ENCODE measurements around the gene PIK3R6.

DNA sequence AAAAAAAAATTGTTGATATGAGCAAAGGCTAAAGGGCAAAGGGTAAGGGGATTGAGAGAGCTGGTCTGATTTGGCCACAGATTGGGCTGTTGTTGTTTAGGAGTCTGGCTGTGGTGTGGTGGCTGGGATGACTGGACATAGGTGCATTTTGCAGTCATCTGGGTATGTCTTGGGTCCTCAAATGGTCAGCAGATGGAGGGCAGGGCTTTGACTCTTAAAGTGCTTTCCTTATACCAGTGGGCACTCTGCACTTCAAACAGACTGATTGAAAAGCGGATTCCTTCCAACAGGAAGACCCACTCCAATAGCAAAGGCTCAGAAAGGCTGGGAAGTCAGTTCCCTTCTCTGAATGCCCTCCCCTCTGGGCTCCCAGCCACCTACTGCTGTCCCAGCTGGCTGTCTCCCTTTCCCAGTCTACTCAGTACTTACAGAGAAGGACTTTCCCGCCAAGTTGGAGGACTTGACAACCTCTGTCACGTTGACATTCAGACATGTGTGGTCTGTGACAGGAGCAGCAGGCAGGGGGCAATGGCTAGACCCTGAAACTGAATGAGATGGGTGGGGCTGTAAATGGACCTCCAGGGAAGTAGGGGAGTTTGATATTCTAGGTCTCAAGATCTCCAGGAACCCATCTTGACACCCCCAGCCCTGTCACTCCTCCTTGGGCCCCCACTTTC is 48.7 kb downstream of the PIK3R6 start:
- no peak for TF ChIP-seq GATA2 (IDR thresholded peaks at IDR 0.05; ENCODE audit: low read depth, low read length)
- TF ChIP-seq GATA3 (IDR thresholded peaks at IDR 0.05; ENCODE audit: low read depth, low read length): no peak

Measured in SH-SY5Y (cell line).